Kasumi-1 (cell line): Measurements from ENCODE around the gene WDR7.

Experiments
- DNase-seq, 2 experiments: peaks; one replicate each; lab custom pipeline; 2025; lab: John Stamatoyannopoulos, UW

Gene WDR7

DNA sequence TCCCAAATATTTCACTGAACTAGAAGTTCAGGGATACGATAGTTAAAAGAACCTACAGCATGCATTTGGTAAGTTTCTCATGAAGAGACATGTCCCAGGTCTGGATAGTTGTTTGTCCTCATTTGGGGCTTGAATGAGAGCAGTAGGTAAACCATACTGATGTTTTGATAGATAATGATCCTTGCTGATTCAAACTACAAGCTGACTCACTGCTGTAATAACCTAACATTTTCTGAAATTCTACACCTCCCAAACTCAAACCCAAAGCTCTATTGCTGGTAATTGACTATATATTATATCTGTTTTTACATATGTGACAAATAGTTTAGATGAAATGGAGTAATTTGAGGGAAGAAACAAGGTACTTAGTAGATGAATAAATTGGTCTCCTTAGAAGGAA is 341.6 kb downstream of the WDR7 start:
- no peak for DNase-seq

DNA sequence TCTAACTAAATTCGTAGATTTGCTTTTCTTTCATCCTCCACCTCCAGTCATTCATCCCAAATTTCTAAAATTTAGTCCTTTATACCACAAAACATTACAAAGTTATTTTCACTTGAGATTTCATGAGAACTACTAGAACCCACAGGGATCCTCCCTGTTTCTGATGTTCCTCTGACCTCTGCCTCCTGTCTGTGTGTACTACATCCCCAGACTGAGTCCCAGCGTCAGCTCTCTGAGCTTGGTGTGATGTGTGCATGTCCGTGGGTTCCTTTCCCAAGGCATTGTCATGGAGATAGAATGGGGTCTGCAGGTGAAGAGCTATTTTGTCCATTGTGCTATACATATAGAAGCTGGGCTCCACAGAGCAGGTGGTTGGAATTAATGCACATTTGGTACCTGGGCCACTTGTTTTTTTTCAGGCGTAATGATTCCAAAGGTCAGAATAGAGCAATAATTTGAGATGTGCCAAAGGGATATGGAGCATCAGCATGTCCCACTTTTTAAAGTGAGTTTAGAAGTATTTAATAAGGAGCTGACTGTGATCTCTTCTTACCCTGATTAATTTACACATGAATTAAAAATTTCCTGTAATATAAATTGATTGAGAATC is 344.5 kb downstream of the WDR7 start:
- DNase-seq = no peak

- no peak for DNase-seq
Observed at GRCh38 chr18:56997200-56997599, 346.0 kb downstream of the WDR7 start.

- no peak for DNase-seq
Observed at GRCh38 chr18:56999823-57000222, 348.7 kb downstream of the WDR7 start.

DNA sequence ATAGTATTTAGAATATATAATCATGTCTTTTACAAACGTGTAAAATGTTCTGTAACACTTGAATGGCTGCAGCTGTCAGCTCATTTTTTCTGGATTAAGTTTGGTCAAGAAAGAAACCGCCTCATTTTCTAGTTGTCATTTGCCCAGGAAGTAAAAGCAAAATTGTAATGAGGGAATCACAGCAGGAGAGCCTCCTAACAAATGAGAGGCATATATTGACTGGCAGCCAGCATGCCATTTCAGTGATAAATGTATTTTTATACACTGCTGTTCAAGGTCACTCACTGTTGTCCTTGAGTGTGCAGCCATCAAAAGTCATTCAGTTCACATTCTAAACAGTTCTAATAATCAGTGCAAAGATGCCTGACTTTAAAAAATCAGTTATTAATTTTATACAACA is 351.5 kb downstream of the WDR7 start:
- DNase-seq = no peak

- DNase-seq = no peak
Observed at GRCh38 chr18:57003342-57003741, 352.2 kb downstream of the WDR7 start.

DNA sequence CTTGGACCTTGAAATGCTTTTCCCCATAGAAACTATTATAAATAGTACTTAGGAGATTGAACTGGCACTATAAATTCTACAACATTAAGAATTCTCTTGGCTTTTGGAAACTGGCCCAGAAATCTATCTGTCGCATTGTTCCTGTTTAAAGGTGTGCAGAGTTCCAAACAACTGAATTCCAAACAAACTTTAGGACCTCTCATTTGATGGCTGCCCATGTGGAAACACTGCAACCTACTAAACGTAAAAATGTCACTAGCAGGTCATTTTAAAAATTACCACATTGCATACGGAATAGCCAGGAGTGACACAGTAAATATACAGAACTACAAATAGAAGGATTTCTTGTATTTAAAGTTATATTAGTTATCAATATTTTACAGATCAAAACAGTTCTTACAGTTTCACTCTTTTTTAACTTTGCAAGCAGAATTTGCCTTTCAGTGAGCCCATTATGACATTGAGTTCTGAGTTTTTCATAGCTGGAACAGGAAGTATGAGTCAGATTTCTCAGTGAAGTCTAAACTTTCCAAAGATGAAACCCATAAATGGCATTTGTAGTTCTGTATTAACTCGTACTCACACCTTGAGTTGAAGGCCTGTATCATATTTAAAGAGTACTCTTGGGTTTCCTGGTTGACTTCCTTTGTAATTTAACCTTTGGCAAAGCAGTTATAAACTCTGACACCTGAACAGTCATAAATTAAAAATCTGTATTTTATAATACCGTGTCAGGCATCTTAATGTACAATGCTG is 353.4 kb downstream of the WDR7 start:
- peak; percentile 56 to 70 for DNase-seq

DNA sequence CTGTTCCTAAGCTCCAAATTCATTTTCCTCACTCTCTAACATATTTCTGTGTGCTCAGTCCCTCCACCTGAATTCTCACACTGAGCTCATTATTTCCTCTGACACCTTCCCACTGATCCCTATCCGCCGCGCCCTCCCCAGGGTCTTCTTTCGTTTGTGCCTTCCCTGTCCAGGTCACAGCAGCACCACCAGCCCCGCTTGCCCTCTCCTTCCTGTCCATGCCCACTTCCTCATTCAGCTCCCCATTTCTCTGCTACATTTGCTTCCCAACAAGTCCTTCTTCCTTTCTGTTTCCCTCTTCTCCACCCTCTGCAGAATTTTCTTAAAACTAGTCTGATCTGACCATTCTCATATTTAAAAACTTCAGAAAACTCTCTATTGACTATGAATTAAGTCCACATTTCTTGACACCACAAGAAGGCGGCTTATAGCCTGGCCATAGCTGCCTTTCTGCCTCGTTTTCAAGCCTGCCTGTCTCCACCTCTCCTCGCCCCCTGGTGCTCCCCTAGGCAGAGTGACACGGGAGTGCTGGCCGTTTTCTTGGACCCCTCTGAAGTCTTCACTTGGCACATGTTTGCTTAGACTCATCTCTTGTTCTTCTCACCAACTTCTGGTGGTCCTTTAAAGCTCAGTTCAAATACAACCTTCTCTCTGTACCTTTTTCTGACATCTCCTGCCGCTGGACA is 357.0 kb downstream of the WDR7 start:
- DNase-seq = peak; percentile 44 to 54

- DNase-seq = no peak
Observed at GRCh38 chr18:57009844-57010243, 358.7 kb downstream of the WDR7 start.

GRCh38 chr18:57014772-57015413 is 363.7 kb downstream of the WDR7 start:
- DNase-seq = no peak

DNA sequence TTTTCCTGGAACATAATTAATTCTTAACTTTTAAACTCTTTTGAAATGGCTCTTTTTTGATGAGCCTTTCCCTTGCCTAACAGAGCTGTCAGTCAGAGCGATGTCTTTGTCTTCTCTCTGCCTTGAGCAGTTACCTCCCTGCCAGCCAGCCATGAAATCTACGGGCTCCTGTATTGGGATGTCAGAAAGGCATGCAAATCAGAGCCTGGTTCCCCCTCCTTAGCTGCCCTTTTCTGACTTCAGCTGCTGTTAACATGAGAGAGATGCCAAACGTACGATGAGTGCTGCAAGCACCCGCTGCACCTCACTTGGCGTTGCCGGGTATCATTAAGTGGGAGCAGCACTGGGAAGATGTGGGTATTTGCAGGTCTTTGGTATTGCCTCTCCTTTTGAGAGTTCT is 364.3 kb downstream of the WDR7 start:
- no peak for DNase-seq

- no peak for DNase-seq
Observed at GRCh38 chr18:57018845-57019244, 367.7 kb downstream of the WDR7 start.

GRCh38 chr18:57022716-57023115 is 371.6 kb downstream of the WDR7 start:
- no peak for DNase-seq

DNA sequence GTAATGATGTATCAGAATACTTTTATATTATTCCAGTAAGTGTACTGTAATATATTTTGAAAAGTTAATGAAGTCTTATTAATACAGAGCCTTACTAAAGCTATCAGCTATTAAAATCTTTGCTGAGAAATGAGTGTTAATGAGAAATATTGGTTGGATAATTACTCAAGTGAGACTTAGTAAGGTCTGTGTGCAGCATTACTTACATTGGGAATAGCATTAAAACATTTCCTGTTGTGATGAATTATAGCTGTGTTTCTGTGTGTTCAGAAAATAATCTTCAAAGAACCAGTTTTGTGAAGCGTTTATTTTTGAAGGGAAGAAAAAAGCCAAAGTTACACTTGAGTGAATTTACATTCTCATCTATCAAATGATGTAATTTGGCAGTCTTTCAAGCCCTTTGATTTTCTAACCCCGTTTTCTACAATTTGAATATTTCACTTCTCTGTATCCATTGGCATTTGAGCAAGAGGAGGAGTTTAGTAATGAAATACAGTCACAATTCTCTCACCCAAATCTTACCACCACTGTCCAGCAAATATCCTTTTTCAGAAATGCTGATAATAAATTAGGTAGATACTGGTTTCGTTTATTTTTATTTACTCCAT is 372.2 kb downstream of the WDR7 start:
- no peak for DNase-seq

- DNase-seq = no peak
Observed at GRCh38 chr18:57025540-57025939, 374.4 kb downstream of the WDR7 start.

GRCh38 chr18:57026316-57026715 is 375.2 kb downstream of the WDR7 start:
- DNase-seq = peak in 1 of 2 experiments; percentile 7

- DNase-seq = no peak
Observed at GRCh38 chr18:57027190-57027708, 376.1 kb downstream of the WDR7 start.

GRCh38 chr18:57029761-57030160 is 378.6 kb downstream of the WDR7 start:
- DNase-seq = no peak

- no peak for DNase-seq
Observed at GRCh38 chr18:57030417-57030816, 379.3 kb downstream of the WDR7 start.

DNA sequence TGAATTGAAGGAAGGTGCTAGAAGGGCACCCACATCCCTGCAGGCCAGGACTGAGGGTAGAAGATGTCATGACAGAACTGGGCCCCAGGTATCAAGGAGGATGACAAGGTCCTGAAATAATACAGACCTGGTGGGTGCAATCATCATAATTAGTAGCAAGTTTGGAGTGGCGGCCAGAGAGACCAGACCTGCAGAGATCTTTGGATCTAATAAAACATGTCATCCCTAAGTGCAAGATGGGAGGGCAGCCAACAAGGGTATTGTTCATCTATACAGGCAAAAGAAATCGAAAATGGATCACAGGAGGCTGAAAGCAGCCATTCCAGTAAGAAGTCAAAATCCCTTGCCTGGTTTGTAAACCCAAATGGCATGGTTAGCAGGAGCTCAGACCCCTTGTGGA is 384.4 kb downstream of the WDR7 start:
- DNase-seq = no peak

- no peak for DNase-seq
Observed at GRCh38 chr18:57038395-57038794, 387.2 kb downstream of the WDR7 start.

- DNase-seq = no peak
Observed at GRCh38 chr18:57040175-57040574, 389.0 kb downstream of the WDR7 start.
